Central memory CD4-positive, alpha-beta T cell (primary cell): ENCODE results near the gene ADAM17.
"Not testable (repeated sequence)": the region's sequence is repeated elsewhere in the genome, so short reads cannot be mapped to it uniquely, and the experiment has no call there.

ENCODE experiments used
- DNase-seq: peaks from one replicate; pipeline ENCODE4 v3.0.0; 2022

The ADAM17 gene

GRCh38 chr2:9519250-9519649 is 36.4 kb downstream of the ADAM17 start:
- DNase-seq = no peak

DNA sequence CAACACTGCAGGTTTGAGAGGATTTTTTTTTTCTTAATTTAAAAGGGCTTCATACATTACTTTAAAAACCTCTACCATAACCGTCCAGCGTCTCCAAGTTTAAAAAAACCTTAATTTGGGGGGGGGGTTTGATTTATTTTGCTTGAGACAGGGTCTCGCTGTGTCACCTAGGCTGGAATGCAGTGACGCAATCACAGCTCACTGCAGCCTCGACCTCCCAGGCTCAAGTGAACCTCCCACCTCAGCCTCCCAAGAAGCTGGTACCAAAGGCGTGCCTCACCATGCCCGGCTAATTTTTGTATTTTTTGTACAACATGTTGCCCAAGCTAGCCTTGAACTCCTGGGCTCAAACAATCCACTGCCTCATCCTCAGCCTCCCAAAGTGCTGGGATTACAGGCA is 36.9 kb downstream of the ADAM17 start:
- no peak for DNase-seq

GRCh38 chr2:9518163-9518562 is 37.5 kb downstream of the ADAM17 start:
- no peak for DNase-seq

DNA sequence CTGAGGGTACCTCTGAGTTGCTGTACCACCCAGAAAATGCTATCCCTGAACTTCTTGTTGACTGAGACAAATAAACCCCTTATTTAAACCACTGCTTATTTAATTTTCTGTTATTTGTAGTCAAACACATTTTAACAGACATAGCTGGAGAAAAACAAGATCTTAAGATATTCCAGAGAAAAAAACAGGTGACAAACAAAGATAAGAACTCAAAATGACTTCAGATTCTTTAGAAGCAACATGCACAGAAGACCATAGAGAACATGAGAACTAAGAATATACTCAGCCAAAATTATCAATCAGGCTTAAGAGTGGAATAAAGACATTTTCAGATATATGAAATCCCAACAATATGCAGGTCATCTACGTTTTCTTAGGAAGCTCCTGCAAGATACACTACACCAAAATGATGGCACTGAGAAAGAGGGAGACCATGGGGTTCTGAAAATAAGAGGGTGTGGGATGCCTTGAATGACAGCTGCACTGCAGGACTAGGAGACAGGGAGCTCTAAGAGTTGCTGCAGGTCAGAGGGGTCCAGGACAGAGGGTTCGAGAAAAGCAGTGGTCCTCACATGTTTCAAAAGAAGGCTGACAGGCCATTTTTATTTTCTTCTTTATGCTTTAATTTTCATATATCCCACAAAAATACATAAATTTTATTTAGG is 38.4 kb downstream of the ADAM17 start:
- no peak for DNase-seq

DNA sequence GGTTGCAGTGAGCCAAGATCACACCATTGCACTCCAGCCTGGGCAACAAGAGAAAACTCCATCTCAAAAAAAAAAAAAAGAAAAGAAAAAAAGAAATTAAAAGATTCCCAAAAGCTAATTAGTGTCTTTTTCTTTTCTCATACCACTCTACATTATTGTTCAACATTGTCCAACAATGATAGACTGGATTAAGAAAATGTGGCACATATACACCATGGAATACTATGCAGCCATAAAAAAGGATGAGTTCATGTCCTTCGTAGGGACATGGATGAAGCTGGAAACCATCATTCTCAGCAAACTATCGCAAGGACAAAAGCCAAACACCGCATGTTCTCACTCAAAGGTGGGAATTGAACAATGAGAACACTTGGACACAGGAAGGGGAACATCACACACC is 41.7 kb downstream of the ADAM17 start:
- DNase-seq = not testable (repeated sequence)

GRCh38 chr2:9508931-9509330 is 46.7 kb downstream of the ADAM17 start:
- no peak for DNase-seq

DNA sequence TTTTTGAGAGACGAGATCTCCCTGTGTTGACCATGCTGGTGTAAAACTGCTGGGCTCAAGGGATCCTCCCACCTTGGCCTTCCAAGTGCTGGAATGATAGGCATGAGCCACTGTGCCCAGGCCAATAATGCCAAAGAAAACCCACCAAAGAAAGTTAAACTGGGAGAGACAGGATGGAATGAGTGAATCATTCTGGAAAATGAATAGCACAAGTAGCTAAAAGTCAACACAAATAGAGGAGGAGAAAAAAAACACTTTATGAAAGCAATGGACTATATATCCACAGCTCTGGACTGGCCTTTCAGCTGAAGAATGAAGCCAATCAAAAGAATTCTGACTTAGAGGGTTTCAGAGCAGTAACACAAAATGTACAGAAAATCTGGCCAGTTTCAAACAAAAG is 57.4 kb downstream of the ADAM17 start:
- DNase-seq = no peak

DNA sequence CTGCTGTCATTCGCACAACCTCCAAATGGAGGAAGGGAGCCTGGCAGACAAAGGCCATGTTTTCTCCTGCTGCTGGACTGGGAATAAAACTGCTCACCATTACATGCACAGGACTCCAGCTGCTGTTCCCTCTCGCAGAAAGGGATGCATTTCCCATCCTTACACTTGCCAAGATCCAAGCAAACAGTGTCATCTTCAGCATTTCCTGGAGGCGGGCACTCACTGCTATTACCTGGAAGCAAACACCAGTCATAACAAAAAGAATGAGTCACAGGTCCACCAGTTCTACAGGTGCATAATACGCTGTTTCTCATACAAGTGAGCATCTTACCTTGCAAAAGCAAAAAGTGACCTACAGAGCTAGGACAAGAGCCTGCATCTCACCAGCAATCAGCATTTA is 58.6 kb downstream of the ADAM17 start:
- no peak for DNase-seq

DNA sequence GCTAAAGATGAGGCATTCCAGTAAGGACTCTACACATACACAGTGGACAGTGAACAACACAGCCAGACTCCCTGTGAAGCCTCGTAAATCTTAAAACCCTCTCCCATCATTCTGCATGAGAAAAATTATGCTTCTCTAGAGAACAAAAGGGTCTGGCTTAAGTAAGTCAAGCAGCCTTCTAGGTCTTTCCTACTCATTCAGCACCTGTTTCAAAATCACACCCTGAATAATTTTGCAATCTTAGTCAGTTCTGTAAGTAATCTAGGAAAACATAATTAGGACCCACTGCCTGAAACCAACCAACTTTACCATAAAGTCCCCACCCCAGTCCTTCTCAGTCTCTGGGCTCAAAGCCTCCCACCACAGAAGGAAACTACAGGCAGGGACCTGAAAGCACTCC is 61.5 kb downstream of the ADAM17 start:
- no peak for DNase-seq

DNA sequence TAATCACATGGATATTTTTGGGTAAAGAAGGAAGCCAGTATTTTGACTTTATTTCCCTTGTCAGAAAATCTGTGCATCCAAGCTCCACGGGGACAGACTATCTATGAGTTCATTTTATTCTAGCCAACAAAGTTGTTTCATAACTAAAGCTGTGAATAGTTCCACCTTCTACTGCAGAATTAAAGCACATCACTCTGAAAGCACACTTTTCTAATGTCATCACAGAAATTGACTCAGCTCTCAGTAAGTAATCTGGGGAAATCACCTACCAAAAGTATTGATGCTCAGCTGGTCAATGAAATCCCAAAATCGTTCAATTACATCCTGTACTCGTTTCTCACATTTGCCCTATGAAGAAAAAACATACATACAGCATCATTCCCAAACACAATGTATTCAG is 62.2 kb downstream of the ADAM17 start:
- DNase-seq = no peak

- no peak for DNase-seq
These were observed 62.7 kb downstream of the ADAM17 start for GRCh38 chr2:9492927-9493326.

DNA sequence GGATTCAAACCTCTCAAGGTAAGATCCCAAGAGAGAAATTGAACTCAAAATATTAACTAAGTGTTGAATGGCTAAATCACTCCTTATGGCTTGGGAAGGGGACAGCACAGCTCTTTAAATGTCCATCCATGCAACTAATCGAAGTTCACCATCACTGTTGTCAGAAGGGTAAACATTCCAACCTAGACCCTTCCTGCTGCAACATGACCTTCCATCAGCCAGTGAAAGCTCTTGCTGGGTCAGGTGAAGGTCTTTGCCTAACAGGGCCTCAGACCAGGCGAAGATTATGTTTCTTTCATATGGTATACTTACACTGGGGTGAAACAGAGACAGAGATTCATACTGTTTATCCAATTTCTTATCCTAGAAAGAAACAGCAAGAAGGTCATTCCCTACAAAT is 64.8 kb downstream of the ADAM17 start:
- DNase-seq = no peak

GRCh38 chr2:9488583-9489547 is 66.8 kb downstream of the ADAM17 start:
- DNase-seq = no peak

DNA sequence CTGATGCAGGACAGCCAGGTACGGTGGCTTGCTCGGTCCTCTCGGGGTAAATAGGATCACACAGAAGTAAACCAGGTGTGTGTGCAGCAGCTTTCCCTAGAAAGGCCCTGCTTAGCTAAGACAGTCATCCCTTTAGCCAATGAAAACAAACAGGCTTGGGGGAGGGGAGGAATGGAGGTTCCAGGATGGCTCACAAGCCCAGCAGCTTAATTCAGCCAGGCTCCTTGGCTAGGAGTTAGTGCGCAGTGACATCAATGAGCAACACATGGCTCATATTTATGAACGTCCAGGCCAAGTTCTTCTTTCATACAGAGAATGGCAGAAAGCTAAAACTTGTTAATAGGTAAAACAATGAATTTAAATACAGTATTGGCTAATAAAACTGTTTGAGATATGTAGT is 71.1 kb downstream of the ADAM17 start:
- DNase-seq = no peak

GRCh38 chr2:9483107-9483506 is 72.5 kb downstream of the ADAM17 start:
- no peak for DNase-seq

DNA sequence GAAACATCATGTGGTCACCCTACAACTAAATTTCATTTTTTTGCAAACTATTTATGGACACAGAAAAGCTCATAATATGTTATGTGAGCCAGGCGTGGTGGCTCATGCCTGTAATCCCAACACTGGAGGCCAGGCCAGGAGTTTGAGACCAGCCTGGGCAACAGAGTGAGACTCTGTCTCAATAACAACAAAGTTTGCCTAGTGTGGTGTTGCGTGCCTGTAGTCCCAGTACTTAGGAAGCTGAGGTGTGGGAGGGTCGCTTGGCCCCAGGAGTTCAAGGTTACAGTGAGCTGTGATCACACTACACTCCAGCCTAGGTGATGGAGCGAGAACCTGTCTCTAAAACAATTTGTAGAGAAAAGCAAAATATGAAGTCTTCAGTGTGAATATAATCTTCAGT is 75.5 kb downstream of the ADAM17 start:
- DNase-seq = no peak

GRCh38 chr2:9478526-9478925 is 77.1 kb downstream of the ADAM17 start:
- DNase-seq = no peak

- no peak for DNase-seq
These were observed 77.7 kb downstream of the ADAM17 start for GRCh38 chr2:9477914-9478313.

- peak; percentile 73 for DNase-seq
These were observed 81.1 kb downstream of the ADAM17 start, which contains the start of gene IAH1 for GRCh38 chr2:9474361-9475057. IAH1 (plus strand) TSS chr2:9474551; CDS start chr2:9474567, 16 bp downstream.

DNA sequence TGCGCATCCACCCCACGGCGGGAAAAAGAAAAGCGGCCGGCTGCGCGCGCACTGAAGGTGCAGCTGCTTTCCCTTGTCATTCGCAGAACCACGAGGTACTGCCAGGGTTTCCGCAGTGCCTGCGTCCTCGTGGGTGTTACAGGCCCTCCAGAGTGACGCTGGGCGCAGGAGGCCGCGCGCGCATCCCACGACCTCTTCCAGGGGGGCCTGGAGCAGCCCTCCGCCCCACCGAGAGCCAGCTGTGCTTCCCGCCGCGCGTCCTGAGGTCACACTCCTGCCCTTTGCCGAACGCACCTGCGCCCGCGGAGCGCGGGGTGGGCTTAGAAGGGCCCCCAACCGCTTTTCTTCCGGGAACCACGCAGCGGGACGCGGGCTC is 81.7 kb downstream of the ADAM17 start:
- DNase-seq = peak; percentile 69

DNA sequence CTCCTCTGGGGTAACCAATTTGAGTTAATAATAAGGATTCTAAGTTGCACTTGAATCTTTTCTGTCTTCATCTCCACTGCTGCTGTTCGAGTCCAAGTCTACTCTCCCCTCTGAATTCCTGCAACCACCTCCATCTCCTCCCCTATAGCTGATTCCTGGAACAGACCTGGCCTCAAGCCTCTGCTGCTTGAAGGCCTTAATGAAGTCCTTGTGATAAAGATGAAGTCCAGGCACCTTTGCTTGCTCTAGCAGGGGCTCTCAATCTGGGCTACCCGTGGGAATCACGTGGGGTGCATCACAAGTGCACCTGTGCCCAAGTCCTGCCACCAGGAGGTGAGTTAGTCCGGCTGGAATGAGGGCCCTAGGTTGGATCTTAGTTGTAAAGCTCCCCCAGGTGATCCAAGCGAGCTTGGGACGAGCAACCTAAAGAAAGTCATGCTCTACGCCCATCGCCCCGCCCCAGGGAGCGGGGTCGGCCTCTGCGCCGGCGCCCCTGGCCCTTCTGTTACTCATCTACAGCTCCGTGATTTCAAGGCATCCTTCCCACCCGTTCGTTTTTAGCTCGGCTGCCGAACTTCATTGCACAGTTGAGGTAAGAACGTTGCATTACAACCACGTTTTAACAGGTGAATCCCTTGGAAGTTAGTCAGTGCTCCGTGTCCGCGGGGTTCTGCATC is 82.2 kb downstream of the ADAM17 start:
- peak; percentile 14 for DNase-seq

DNA sequence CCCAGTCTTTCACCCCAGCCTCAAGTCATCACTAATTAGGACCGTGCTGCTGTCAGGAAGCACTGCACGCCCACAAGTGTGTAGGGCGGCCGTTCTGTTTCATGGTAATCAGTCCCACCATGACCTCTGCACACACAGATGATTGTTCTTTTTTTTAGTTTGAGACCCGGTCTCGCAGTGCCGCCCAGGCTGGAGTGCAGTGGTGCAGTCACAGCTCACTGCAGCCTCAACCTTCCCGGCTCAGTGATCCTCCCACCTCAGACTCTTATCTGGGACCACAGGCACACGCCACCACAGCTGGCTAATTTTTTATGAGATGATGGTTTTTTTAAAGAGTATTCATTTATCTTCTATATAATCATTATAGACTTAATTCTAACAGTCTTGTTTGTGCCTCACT is 83.1 kb downstream of the ADAM17 start:
- no peak for DNase-seq

- DNase-seq = no peak
These were observed 84.4 kb downstream of the ADAM17 start for GRCh38 chr2:9471206-9471605.
